Liver (tissue), 3 donors: Measurements from ENCODE around the gene CHKA.

Experiments used
- EGR1 ChIP-seq, 2 donors: IDR thresholded peaks; 2 replicates each; pipeline ENCODE4 v1.6.1; 2016 to 2018; ENCODE audit warnings: antibody characterized with exemption in 2 of 2, low read depth in 2 of 2
- NR2F2 ChIP-seq: IDR thresholded peaks from 2 replicates; pipeline ENCODE4 v1.6.1; 2016; ENCODE audit warnings: antibody characterized with exemption
- REST ChIP-seq: IDR thresholded peaks from 2 replicates; pipeline ENCODE4 v1.6.1; 2016; ENCODE audit warnings: antibody characterized with exemption, mild to moderate bottlenecking
- RXRA ChIP-seq, 2 donors: IDR thresholded peaks; 2 replicates each; pipeline ENCODE4 v1.6.1; 2017 to 2018; ENCODE audit warnings: antibody characterized with exemption in 2 of 2, mild to moderate bottlenecking in 1 of 2
- SP1 ChIP-seq: IDR thresholded peaks from 2 replicates; pipeline ENCODE4 v1.6.1; 2018; ENCODE audit warnings: antibody characterized with exemption, mild to moderate bottlenecking
- TF ChIP-seq, protein P1 (sequence below): fragments of 150-350 bp; IDR thresholded peaks from 2 replicates; pipeline ENCODE4 v1.5.1; 2017; ENCODE audit warnings: improper control_type of control experiment, low read depth, low read length; ENCODE audit not compliant: missing input control
- donor health status: healthy.
- donor health status: healthy.

- TF ChIP-seq, protein P1, sequence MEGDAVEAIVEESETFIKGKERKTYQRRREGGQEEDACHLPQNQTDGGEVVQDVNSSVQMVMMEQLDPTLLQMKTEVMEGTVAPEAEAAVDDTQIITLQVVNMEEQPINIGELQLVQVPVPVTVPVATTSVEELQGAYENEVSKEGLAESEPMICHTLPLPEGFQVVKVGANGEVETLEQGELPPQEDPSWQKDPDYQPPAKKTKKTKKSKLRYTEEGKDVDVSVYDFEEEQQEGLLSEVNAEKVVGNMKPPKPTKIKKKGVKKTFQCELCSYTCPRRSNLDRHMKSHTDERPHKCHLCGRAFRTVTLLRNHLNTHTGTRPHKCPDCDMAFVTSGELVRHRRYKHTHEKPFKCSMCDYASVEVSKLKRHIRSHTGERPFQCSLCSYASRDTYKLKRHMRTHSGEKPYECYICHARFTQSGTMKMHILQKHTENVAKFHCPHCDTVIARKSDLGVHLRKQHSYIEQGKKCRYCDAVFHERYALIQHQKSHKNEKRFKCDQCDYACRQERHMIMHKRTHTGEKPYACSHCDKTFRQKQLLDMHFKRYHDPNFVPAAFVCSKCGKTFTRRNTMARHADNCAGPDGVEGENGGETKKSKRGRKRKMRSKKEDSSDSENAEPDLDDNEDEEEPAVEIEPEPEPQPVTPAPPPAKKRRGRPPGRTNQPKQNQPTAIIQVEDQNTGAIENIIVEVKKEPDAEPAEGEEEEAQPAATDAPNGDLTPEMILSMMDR = no peak
- TF ChIP-seq EGR1 (IDR thresholded peaks at IDR 0.05; ENCODE audit: low read depth in 2 of 2) = no peak
- no peak for TF ChIP-seq SP1
- no peak for TF ChIP-seq NR2F2
- TF ChIP-seq RXRA (IDR thresholded peaks at IDR 0.05) = no peak
- no peak for TF ChIP-seq REST
Observed at GRCh38 chr11:68117853-68118470, 3.2 kb downstream of the CHKA start.
